Erythroblast (primary cell): ENCODE measurements around the gene CCDC73.

Experiments
- GATA1 ChIP-seq: IDR thresholded peaks from 2 replicates; pipeline ENCODE4 v1.6.1; 2011; ENCODE audit warnings: low read depth, mild to moderate bottlenecking, control low read depth, low read length, moderate library complexity
- POLR2A ChIP-seq: IDR thresholded peaks from 2 replicates; pipeline ENCODE4 v1.6.1; 2011; ENCODE audit warnings: mild to moderate bottlenecking, low read length

DNA sequence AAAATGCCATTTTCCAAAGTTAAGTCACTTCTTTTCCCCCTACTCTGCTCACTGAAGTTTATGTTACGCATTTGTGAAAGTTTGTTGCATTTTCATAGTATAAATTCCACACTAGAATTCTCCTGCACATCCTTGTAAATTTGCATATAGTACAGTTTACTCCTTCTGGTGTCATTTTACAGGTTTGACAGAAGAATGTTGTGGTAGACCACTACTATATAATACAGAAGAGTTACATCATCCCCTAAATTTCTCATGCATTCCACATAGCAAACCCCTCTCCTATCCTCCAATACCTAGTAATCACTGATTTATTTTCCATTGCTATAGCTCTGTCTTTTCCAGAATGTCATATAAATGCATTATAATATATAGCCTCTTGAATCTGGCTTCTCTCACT is 64.5 kb downstream of the CCDC73 start:
- TF ChIP-seq POLR2A, result no peak
- no peak for TF ChIP-seq GATA1
